Measurements from ENCODE around the gene ALDH18A1. TPM values are rescaled to one million over a fixed set of nuclear protein-coding genes. Genes with fewer than 3 reads are reported as not detected.

Gene ALDH18A1
- total RNA-seq, 1 donor from 2014 or later = 135 TPM

GRCh38 chr10:95558593-95559320 lies 97.8 kb downstream of the ALDH18A1 start:
- no peak for DNase-seq (ENCODE audit: low spot score, unreplicated experiment)
- no peaks in the 10 kb centered on the region for H3K36me3 Mint-ChIP-seq (ENCODE audit: insufficient read depth)
- no peaks in the 10 kb centered on the region for H3K9me3 Mint-ChIP-seq (ENCODE audit: low read depth)
- no peak overlapping the region for H3K27ac Mint-ChIP-seq
- H3K27me3 Mint-ChIP-seq = peaks cover 42% of the 10 kb centered on the region
- TF ChIP-seq CTCF (IDR thresholded peaks at IDR 0.05; ENCODE audit: unreplicated experiment) = no peak
- peaks cover 22% of the 10 kb centered on the region for H3K4me1 Mint-ChIP-seq (ENCODE audit: low read depth)
- H3K4me3 Mint-ChIP-seq (ENCODE audit: low read depth) = peak overlapping the region; percentile 26

GRCh38 chr10:95556994-95557767 lies 99.3 kb downstream of the ALDH18A1 start:
- peaks cover 5% of the 10 kb centered on the region for H3K36me3 Mint-ChIP-seq (ENCODE audit: insufficient read depth)
- TF ChIP-seq CTCF (IDR thresholded peaks at IDR 0.05; ENCODE audit: unreplicated experiment) = no peak
- no peak for DNase-seq (ENCODE audit: low spot score, unreplicated experiment)

More at GRCh38 chr10:95556994-95557767, 99.3 kb downstream of the ALDH18A1 start:
- no peak overlapping the region for H3K4me3 Mint-ChIP-seq (ENCODE audit: low read depth)
- no peak overlapping the region for H3K27ac Mint-ChIP-seq
- peaks cover 7% of the 10 kb centered on the region for H3K9me3 Mint-ChIP-seq (ENCODE audit: low read depth)
- peaks cover 42% of the 10 kb centered on the region for H3K27me3 Mint-ChIP-seq
- peaks cover 22% of the 10 kb centered on the region for H3K4me1 Mint-ChIP-seq (ENCODE audit: low read depth)

Other genes starting within 250 kb of the ALDH18A1 start
- gene SORBS1, start 95.3 kb downstream of the ALDH18A1 start, total RNA-seq = 25.2 and 30.7 TPM in 2 replicates
- 61.8 and 62.0 TPM in 2 replicates for gene TCTN3, start 37.2 kb upstream of the ALDH18A1 start, total RNA-seq
- gene ENTPD1, start 99.5 kb upstream of the ALDH18A1 start, total RNA-seq = 0.29 TPM in 1 of 2 replicates, not detected in the other

All from progenitor cell of endocrine pancreas (in vitro differentiated cells).